Ammon's horn (tissue), 1 donor: ENCODE data around the gene UBE2N.
A peak's percentile ranks its signal among the peaks of the same experiment; 100 is the strongest.
"Not testable (repeated sequence)": the region's sequence is repeated elsewhere in the genome, so short reads cannot be mapped to it uniquely, and the experiment has no call there.

Experiments used
- DNase-seq: peaks from one replicate; pipeline ENCODE4 v3.0.0-alpha.2; 2016; ENCODE audit warnings: low spot score

Gene UBE2N

GRCh38 chr12:93443576-93443975, 1.8 kb upstream of the UBE2N start:
- no peak for DNase-seq

- no peak for DNase-seq
Observed at GRCh38 chr12:93442411-93443340, 929 bp upstream of the UBE2N start.

- DNase-seq, result no peak
Observed at GRCh38 chr12:93441081-93441616, 598 bp downstream of the UBE2N start.

- no peak for DNase-seq
Observed at GRCh38 chr12:93440043-93440835, 1.5 kb downstream of the UBE2N start.

GRCh38 chr12:93438266-93439050, 3.3 kb downstream of the UBE2N start:
- no peak for DNase-seq

- no peak for DNase-seq
Observed at GRCh38 chr12:93434256-93434865, 7.4 kb downstream of the UBE2N start.

- DNase-seq, result not testable (repeated sequence)
Observed at GRCh38 chr12:93432031-93432430, 9.7 kb downstream of the UBE2N start.

- no peak for DNase-seq
Observed at GRCh38 chr12:93430280-93430679, 11.5 kb downstream of the UBE2N start.

- no peak for DNase-seq
Observed at GRCh38 chr12:93429852-93430251, 11.9 kb downstream of the UBE2N start.

GRCh38 chr12:93429448-93429847, 12.3 kb downstream of the UBE2N start:
- DNase-seq, result no peak

- no peak for DNase-seq
Observed at GRCh38 chr12:93427779-93428564, 13.8 kb downstream of the UBE2N start.

GRCh38 chr12:93426412-93426805, 15.3 kb downstream of the UBE2N start:
- no peak for DNase-seq

GRCh38 chr12:93425736-93426411, 15.9 kb downstream of the UBE2N start:
- no peak for DNase-seq

- DNase-seq, result no peak
Observed at GRCh38 chr12:93422050-93422449, 19.7 kb downstream of the UBE2N start.

- peak; percentile 31 for DNase-seq
Observed at GRCh38 chr12:93419388-93420034, 22.2 kb downstream of the UBE2N start.

GRCh38 chr12:93417967-93418480, 23.7 kb downstream of the UBE2N start:
- no peak for DNase-seq

- no peak for DNase-seq
Observed at GRCh38 chr12:93415723-93416464, 25.9 kb downstream of the UBE2N start.

GRCh38 chr12:93413064-93413463, 28.7 kb downstream of the UBE2N start:
- DNase-seq, result no peak

- DNase-seq, result not testable (repeated sequence)
Observed at GRCh38 chr12:93412396-93412795, 29.4 kb downstream of the UBE2N start.
